ENCODE results near the gene ATP8A1.

ATP8A1 gene

GRCh38 chr4:42359711-42360110 lies 297.2 kb downstream of the ATP8A1 start:
- no peak overlapping the region for H3K4me3 ChIP-seq (ENCODE audit: insufficient read length, low read depth)
- H3K4me1 ChIP-seq (ENCODE audit: insufficient read depth, insufficient read length) = no peaks in the 10 kb centered on the region
- H3K36me3 ChIP-seq (ENCODE audit: insufficient read depth, insufficient read length, low read length) = no peaks in the 10 kb centered on the region
- H3K27me3 ChIP-seq (ENCODE audit: insufficient read depth, insufficient read length) = no peaks in the 10 kb centered on the region
- DNase-seq (ENCODE audit: low read depth, low spot score) = no peak
- H3K9me3 ChIP-seq (ENCODE audit: insufficient read depth, low read length) = no peaks in the 10 kb centered on the region
- TF ChIP-seq ZNF274 (IDR thresholded peaks at IDR 0.05; ENCODE audit: low read depth, low read length) (no peak), YY1 (IDR thresholded peaks at IDR 0.05; ENCODE audit: insufficient read depth, insufficient read length) (no peak), SUZ12 (IDR thresholded peaks at IDR 0.05; ENCODE audit: extremely low read depth, insufficient read depth, insufficient read length) (no peak)
- H3K9ac ChIP-seq (ENCODE audit: insufficient read length, low read depth) = no peak overlapping the region

Data from NT2/D1 (cell line).